ENCODE data around the gene FBXO44.

FBXO44 gene

DNA sequence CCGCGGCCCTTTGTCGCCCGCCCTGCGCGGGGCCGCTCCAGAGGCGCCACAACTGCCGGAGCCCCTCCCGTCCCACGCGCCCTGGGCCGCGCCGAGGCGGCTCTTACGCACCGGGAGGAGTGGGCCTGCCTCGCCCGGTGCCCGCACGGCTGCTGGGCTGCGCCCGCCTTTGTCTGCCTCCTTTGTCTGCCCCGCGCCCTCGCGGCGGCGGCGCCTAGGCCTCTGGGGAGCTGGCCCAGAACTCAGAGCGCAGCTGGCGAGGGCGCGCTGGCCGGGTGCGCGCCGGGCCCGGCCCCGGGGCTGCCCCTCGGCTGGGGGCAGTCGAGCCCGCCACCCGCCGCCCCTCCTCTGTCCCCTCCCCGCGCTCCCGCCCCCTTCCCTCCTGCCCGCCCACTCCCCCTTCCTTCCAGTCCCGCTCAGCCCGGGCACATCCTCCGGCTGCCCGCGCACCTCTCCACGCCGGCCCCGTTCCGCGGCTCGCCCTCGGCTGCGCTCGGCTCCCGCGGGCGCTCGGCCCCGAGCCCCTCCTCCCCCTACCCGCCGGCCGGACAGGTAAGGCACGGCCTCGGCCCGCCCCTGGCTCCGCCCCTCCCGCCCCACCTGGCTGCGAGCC is 36.7 kb downstream of the FBXO44 start, which contains the start of gene DRAXIN:
DRAXIN (plus strand) TSS at position 409 of the 613 bp plus-strand sequence. CDS start 14,549 bp downstream, outside the sequence.
- TF ChIP-seq POLR2AphosphoS5 (IDR thresholded peaks at IDR 0.05; ENCODE audit: low read depth) (no peak), GABPA (IDR thresholded peaks at IDR 0.05; ENCODE audit: low read depth) (no peak), CTCF (IDR thresholded peaks at IDR 0.05; ENCODE audit: insufficient read depth, low read length) (no peak), SPI1 (IDR thresholded peaks at IDR 0.05; ENCODE audit: borderline replicate concordance, low read depth) (no peak), REST (IDR thresholded peaks at IDR 0.05; ENCODE audit: insufficient replicate concordance, low read depth) (no peak)
- no peak within 1 kb of the TSS for H3K4me3 ChIP-seq (replicated peaks; ENCODE audit: insufficient read depth, low read length)
- H3K27me3 ChIP-seq (ENCODE audit: insufficient read depth, poor library complexity, severe bottlenecking): peaks cover 28% of the 10 kb centered on the region
- H3K27ac ChIP-seq (replicated peaks): no peak within 1 kb of the TSS
- no peak for DNase-seq (ENCODE audit: low read depth in 1 of 2, low spot score in 1 of 2)

GRCh38 chr1:11691928-11692711 is 37.4 kb downstream of the FBXO44 start:
- TF ChIP-seq REST (IDR thresholded peaks at IDR 0.05; ENCODE audit: insufficient replicate concordance, low read depth) (no peak), POLR2AphosphoS5 (IDR thresholded peaks at IDR 0.05; ENCODE audit: low read depth) (no peak), CTCF (IDR thresholded peaks at IDR 0.05; ENCODE audit: insufficient read depth, low read length) (no peak), SPI1 (IDR thresholded peaks at IDR 0.05; ENCODE audit: borderline replicate concordance, low read depth) (no peak), GABPA (IDR thresholded peaks at IDR 0.05; ENCODE audit: low read depth) (no peak)
- no peak overlapping the region for H3K4me3 ChIP-seq (replicated peaks; ENCODE audit: insufficient read depth, low read length)

DNA sequence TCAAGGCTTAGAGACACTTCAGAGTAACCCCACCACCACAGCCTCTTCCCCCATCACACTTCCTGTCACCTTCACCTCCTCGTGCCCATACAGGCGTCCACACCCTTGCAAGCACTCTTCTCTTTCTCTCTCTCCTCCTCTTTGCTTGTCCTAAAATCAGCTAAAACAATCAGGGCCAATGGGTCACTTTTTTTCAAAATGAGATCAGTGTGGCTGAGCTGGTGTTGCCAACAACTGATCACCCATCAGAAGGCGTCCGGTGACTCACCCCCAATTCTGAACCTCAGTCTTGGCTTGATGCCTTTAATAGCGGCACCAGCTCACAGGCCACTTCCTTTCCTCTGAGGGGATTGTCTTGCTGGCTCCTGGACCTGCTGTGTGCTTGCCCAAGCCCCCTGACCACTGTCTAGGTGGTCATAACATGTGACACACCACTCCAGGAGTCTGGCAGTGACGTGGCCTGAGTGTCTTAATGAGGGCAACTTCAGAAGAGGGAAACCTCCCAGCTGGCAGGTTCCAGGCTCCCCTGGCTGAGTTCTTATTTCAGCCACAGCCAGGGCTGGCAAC is 38.4 kb downstream of the FBXO44 start:
- no peak overlapping the region for H3K4me3 ChIP-seq (replicated peaks; ENCODE audit: insufficient read depth, low read length)
- H3K27ac ChIP-seq (replicated peaks): no peak overlapping the region
- peak in 1 of 2 experiments; percentile 35 for DNase-seq (ENCODE audit: low read depth in 1 of 2, low spot score in 1 of 2)
- peaks cover 28% of the 10 kb centered on the region for H3K27me3 ChIP-seq (ENCODE audit: insufficient read depth, poor library complexity, severe bottlenecking)
- TF ChIP-seq CTCF (IDR thresholded peaks at IDR 0.05; ENCODE audit: insufficient read depth, low read length) (no peak), REST (IDR thresholded peaks at IDR 0.05; ENCODE audit: insufficient replicate concordance, low read depth) (no peak), POLR2AphosphoS5 (IDR thresholded peaks at IDR 0.05; ENCODE audit: low read depth) (no peak), SPI1 (IDR thresholded peaks at IDR 0.05; ENCODE audit: borderline replicate concordance, low read depth) (no peak), GABPA (IDR thresholded peaks at IDR 0.05; ENCODE audit: low read depth) (no peak)

More at GRCh38 chr1:11691928-11692711, 37.4 kb downstream of the FBXO44 start:
- no peak for DNase-seq (ENCODE audit: low read depth in 1 of 2, low spot score in 1 of 2)
- no peak overlapping the region for H3K27ac ChIP-seq (replicated peaks)
- H3K27me3 ChIP-seq (ENCODE audit: insufficient read depth, poor library complexity, severe bottlenecking): peaks cover 28% of the 10 kb centered on the region

All from HL-60 (cell line).